Measurements from ENCODE around the gene MYOCD. TPM values are rescaled to one million over a fixed set of nuclear protein-coding genes. Genes with fewer than 3 reads are reported as not detected.

MYOCD gene
- total and polyA plus RNA-seq, 2 experiments from 2014 or later: under 0.01 to 0.09 TPM

DNA sequence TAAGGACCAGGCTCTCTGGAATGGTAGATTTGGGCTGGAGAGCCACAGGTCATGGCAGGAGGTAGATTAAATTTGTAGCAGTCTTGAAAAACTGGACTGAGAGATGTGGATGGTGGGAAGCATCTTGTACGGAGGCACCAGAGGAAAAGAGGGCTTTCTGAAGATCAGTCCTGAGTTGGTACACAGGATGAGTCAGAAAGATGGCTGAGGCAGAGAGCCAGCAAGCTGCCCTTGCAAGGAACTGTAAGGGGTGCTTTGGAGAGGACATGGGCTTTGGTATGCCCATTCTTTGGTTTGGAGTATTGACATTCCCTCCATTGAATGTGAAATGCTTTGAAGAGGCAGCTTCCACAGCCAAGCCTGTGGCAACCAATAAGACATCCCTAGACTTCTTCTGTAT is 55.9 kb downstream of the MYOCD start:
- no peak overlapping the region for H3K4me3 ChIP-seq
- H4K20me1 ChIP-seq (ENCODE audit: insufficient read depth): no peaks in the 10 kb centered on the region
- in situ Hi-C loops (cut with MboI): no loop called here
- no peaks in the 10 kb centered on the region for H3K9me3 ChIP-seq (ENCODE audit: low read depth)
- H3K9ac ChIP-seq: no peak overlapping the region
- H2AFZ ChIP-seq: no peak overlapping the region
- no peaks in the 10 kb centered on the region for H3K27me3 ChIP-seq (replicated peaks; ENCODE audit: insufficient read depth)
- no peaks in the 10 kb centered on the region for H3K9me2 ChIP-seq (ENCODE audit: insufficient read depth)
- no peak overlapping the region for H3K27ac ChIP-seq
- no peaks in the 10 kb centered on the region for H3K36me3 ChIP-seq (ENCODE audit: low read depth)
- TF ChIP-seq EZH2 (IDR thresholded peaks at IDR 0.05; ENCODE audit: insufficient read depth, poor library complexity, severe bottlenecking) (no peak), EZH2phosphoT487 (IDR thresholded peaks at IDR 0.05; ENCODE audit: insufficient read depth, low read depth) (no peak)
- H3F3A ChIP-seq (ENCODE audit: insufficient read depth): no peaks in the 10 kb centered on the region
- H3K4me2 ChIP-seq (ENCODE audit: unreplicated experiment): no peak overlapping the region
- H3K4me1 ChIP-seq (ENCODE audit: insufficient read depth): no peaks in the 10 kb centered on the region
- no peaks in the 10 kb centered on the region for H3K79me2 ChIP-seq (ENCODE audit: insufficient read depth)
- 56 to 92% methylated on average over 1 of the region's 1 CpG for WGBS, 2 experiments (ENCODE audit: low coverage in 1 of 2, low lambda C conversion rate in 2 of 2, missing lambda C conversion rate in 2 of 2)
- no peak for DNase-seq

DNA sequence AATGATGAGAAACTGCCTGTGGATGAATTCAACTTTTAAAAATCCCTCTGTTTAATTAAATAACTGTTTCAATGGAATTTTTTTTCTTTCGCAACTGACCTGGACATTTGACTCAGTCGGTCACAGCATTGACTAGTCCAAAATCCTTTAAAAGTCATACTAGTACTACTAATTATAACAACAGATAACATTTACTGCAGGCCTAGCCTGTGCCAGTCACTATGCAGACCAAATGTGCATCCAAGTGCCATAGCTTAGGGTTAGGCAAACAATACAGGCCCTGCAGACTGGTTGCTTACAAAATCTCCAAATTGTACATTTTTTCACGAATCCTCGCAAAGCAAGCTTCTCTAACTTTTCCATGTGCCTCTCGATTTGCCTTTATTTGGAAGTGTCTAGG is 56.6 kb downstream of the MYOCD start:
- H3K4me3 ChIP-seq: no peak overlapping the region
- H3K27me3 ChIP-seq (replicated peaks; ENCODE audit: insufficient read depth): no peaks in the 10 kb centered on the region
- TF ChIP-seq EZH2 (IDR thresholded peaks at IDR 0.05; ENCODE audit: insufficient read depth, poor library complexity, severe bottlenecking) (no peak), EZH2phosphoT487 (IDR thresholded peaks at IDR 0.05; ENCODE audit: insufficient read depth, low read depth) (no peak)
- in situ Hi-C loops (cut with MboI): no loop called here
- no peak overlapping the region for H3K9ac ChIP-seq
- no peak overlapping the region for H3K27ac ChIP-seq
- no peaks in the 10 kb centered on the region for H3F3A ChIP-seq (ENCODE audit: insufficient read depth)
- H3K36me3 ChIP-seq (ENCODE audit: low read depth): no peaks in the 10 kb centered on the region
- no peaks in the 10 kb centered on the region for H4K20me1 ChIP-seq (ENCODE audit: insufficient read depth)
- H3K9me2 ChIP-seq (ENCODE audit: insufficient read depth): no peaks in the 10 kb centered on the region
- H3K4me2 ChIP-seq (ENCODE audit: unreplicated experiment): no peak overlapping the region
- peaks cover 6% of the 10 kb centered on the region; the same call in 1 of the 2 replicates for H3K4me1 ChIP-seq (ENCODE audit: insufficient read depth)
- H2AFZ ChIP-seq: no peak overlapping the region
- no peaks in the 10 kb centered on the region for H3K79me2 ChIP-seq (ENCODE audit: insufficient read depth)
- no peak for DNase-seq
- 69 to 71% methylated on average over 5 of the region's 5 CpGs for WGBS, 2 experiments (ENCODE audit: low coverage in 1 of 2, low lambda C conversion rate in 2 of 2, missing lambda C conversion rate in 2 of 2)
- H3K9me3 ChIP-seq (ENCODE audit: low read depth): no peaks in the 10 kb centered on the region

- in situ Hi-C loops (cut with MboI): no loop called here
- no peak overlapping the region for H3K4me3 ChIP-seq
- H3K9me2 ChIP-seq (ENCODE audit: insufficient read depth): no peaks in the 10 kb centered on the region
- 0 out of 2 replicates have a peak, but pooled peaks cover 4% of the 10 kb centered on the region for H3F3A ChIP-seq (ENCODE audit: insufficient read depth)
- no peaks in the 10 kb centered on the region for H4K20me1 ChIP-seq (ENCODE audit: insufficient read depth)
- TF ChIP-seq EZH2phosphoT487 (IDR thresholded peaks at IDR 0.05; ENCODE audit: insufficient read depth, low read depth) (no peak), EZH2 (IDR thresholded peaks at IDR 0.05; ENCODE audit: insufficient read depth, poor library complexity, severe bottlenecking) (no peak)
- no peak overlapping the region for H3K27ac ChIP-seq
- 63 to 78% methylated on average over 2 of the region's 2 CpGs for WGBS, 2 experiments (ENCODE audit: low coverage in 1 of 2, low lambda C conversion rate in 2 of 2, missing lambda C conversion rate in 2 of 2)
- no peaks in the 10 kb centered on the region for H3K36me3 ChIP-seq (ENCODE audit: low read depth)
- DNase-seq: no peak
- H3K27me3 ChIP-seq (replicated peaks; ENCODE audit: insufficient read depth): no peaks in the 10 kb centered on the region
- H3K9me3 ChIP-seq (ENCODE audit: low read depth): no peaks in the 10 kb centered on the region
- no peak overlapping the region for H2AFZ ChIP-seq
- H3K79me2 ChIP-seq (ENCODE audit: insufficient read depth): no peaks in the 10 kb centered on the region
- no peak overlapping the region for H3K9ac ChIP-seq
- peaks cover 19% of the 10 kb centered on the region; the same call in 1 of the 2 replicates for H3K4me1 ChIP-seq (ENCODE audit: insufficient read depth)
- no peak overlapping the region for H3K4me2 ChIP-seq (ENCODE audit: unreplicated experiment)
Observed at GRCh38 chr17:12726131-12726530, 60.4 kb downstream of the MYOCD start.

DNA sequence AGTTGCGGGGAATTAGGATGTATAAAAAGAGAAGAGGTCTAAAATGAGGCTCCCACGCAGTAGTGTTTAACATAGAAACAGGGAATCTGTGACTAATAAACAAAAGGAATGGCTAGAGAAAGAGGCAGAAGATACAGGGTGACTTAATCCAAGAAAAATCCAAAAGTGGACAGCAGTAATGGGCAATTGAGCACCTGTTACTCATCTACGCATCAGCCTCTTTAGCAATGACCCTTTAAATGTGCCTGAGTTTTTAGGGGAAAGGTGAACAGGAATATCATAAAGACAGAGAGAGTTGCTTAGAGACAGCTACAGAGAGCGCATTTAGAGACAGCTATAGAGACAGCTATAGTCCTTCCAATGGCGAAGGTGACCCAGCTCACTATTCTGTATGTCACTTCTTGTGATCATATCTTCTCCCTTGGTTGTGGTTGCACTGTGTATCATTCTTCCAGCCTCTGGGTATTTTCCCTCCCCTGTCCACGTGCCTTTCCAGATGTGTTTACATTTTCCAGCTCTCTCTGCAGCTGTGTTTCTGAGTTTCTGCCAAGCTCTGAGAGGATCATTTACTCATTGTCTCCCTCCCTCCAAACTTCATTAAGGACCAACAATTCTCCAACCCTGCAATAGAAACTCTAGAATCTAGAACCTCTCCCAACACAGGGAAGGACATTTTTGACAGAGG is 61.5 kb downstream of the MYOCD start:
- no peaks in the 10 kb centered on the region for H3K9me2 ChIP-seq (ENCODE audit: insufficient read depth)
- no peak for TF ChIP-seq EZH2 (IDR thresholded peaks at IDR 0.05; ENCODE audit: insufficient read depth, poor library complexity, severe bottlenecking)
- TF ChIP-seq EZH2phosphoT487 (IDR thresholded peaks at IDR 0.05; ENCODE audit: insufficient read depth, low read depth): no peak
- H3K27ac ChIP-seq: no peak overlapping the region
- no peaks in the 10 kb centered on the region for H3K9me3 ChIP-seq (ENCODE audit: low read depth)
- 33 to 34% methylated on average over 6 of the region's 6 CpGs for WGBS, 2 experiments (ENCODE audit: low coverage in 1 of 2, low lambda C conversion rate in 2 of 2, missing lambda C conversion rate in 2 of 2)
- no peak overlapping the region for H2AFZ ChIP-seq
- H3K36me3 ChIP-seq (ENCODE audit: low read depth): no peaks in the 10 kb centered on the region
- no peak overlapping the region for H3K4me3 ChIP-seq
- H3F3A ChIP-seq (ENCODE audit: insufficient read depth): 0 out of 2 replicates have a peak, but pooled peaks cover 4% of the 10 kb centered on the region
- peak; percentile 60 for DNase-seq
- H3K79me2 ChIP-seq (ENCODE audit: insufficient read depth): no peaks in the 10 kb centered on the region
- H3K9ac ChIP-seq: no peak overlapping the region
- H3K27me3 ChIP-seq (replicated peaks; ENCODE audit: insufficient read depth): no peaks in the 10 kb centered on the region
- in situ Hi-C loops (cut with MboI): no loop called here
- H4K20me1 ChIP-seq (ENCODE audit: insufficient read depth): no peaks in the 10 kb centered on the region
- H3K4me2 ChIP-seq (ENCODE audit: unreplicated experiment): no peak overlapping the region
- peaks cover 21% of the 10 kb centered on the region; the same call in 1 of the 2 replicates for H3K4me1 ChIP-seq (ENCODE audit: insufficient read depth)
